Activated naive CD4-positive, alpha-beta T cell treated with anti-CD3 and anti-CD28 coated beads, Interleukin-2, amount 10 ng/mL, durations not matched to agents 7 days and 5 days (primary cell): Measurements from ENCODE around the gene LRRC8B.
A peak's percentile ranks its signal among the peaks of the same experiment; 100 is the strongest.

Source experiments
- CTCF ChIA-PET: fragments of 350-600 bp; sonication (Branson Sonifier 250); formaldehyde crosslinking; loops from one replicate; lab custom pipeline; 2021; ENCODE audit warnings: antibody characterized with exemption; lab: Charles Lee
- DNase-seq: peaks from one replicate; pipeline ENCODE4 v3.0.0-alpha.2; 2020
- H3K27ac Mint-ChIP-seq: one replicate; pipeline ENCODE4 v1.8.0; 2021; ENCODE audit warnings: mild to moderate bottlenecking, moderate library complexity, mixed read lengths
- H3K27me3 Mint-ChIP-seq: one replicate; pipeline ENCODE4 v1.8.0; 2021; ENCODE audit warnings: mild to moderate bottlenecking, mixed read lengths
- H3K36me3 Mint-ChIP-seq: one replicate; pipeline ENCODE4 v1.8.0; 2021; ENCODE audit warnings: mixed read lengths
- H3K4me1 Mint-ChIP-seq: one replicate; pipeline ENCODE4 v1.8.0; 2021; ENCODE audit warnings: mixed read lengths
- H3K4me3 Mint-ChIP-seq: one replicate; pipeline ENCODE4 v1.8.0; 2021; ENCODE audit warnings: mild to moderate bottlenecking, moderate library complexity, mixed read lengths
- H3K9me3 Mint-ChIP-seq: one replicate; pipeline ENCODE4 v1.8.0; 2021; ENCODE audit warnings: mixed read lengths

Gene LRRC8B

DNA sequence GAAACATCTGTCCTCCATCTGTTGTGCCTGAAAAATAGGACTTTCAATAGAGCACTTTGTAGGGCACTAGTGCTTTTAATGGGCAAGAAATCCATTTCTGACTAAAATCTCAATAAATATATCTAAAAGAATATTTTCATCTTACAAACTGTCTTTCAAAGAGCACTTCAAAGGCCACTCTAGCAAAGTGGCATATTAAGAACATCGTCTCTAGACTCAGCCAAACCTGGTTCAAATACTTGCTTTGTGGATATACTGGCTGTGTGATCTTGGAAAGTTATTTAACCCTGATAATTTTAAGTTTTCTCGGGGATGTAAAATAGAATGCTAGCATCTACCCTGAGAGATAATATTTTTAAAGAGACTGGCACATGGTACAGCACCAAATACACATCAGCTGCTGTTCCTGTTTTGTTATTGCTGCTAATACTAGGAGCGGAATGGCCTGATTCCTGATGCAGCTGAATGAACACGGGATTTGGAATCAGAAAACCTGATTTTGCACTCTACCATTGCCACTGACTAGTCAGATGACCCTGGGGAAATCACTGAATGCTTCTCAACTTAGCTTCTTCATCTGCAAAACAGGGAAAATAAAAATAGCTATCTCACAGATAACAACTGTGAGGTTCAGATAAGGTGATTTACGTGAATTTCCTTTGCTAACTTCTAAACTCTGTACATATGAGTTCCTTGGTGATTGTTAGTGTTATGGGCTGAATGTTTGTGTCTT is 83.1 kb downstream of the LRRC8B start:
- Mint-ChIP-seq H3K4me3 (peak overlapping the region; percentile 79), H3K9me3 (no peaks in the 10 kb centered on the region), H3K36me3 (peaks cover 25% of the 10 kb centered on the region), H3K27me3 (peaks cover 9% of the 10 kb centered on the region), H3K27ac (peak overlapping the region; percentile 100), H3K4me1 (peaks cover 97% of the 10 kb centered on the region)
- DNase-seq: no peak
- CTCF ChIA-PET: interaction anchor here (1.1 to 5.5 kb wide), 6 partner anchors 9 to 155 kb away, joined by 3 to 53 read pairs (median 4); partner anchors contain the start of gene LRRC8C

DNA sequence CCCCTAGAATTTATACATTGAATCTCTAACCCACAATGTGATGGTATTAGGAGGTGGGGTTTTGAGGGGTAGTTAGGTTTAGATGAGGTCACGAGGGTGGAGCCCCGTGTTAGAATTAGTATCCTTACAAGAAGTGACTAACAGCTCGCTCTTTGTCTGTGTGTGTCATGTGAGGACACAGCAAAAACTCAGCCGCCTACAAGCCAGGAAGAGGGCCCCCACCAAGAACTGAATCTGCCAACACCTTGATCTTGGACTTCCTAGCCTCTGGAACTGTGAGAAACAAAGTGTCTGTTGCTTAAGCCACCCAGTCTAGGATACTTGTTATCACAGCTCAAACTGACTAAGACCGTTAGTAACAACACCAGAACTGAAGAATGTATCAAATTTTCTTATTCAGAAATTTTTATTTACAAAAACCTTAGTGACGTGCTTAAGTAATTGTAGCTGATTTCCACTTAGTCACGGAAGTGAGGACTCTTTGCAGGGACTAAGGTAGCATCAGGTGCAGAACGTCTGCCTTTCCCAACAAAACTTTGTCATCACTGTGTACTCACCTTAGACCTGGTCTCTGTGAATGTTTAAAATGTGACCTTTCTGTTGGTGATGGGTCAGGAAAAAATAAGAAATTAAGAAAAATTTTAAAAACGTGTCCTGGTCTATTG is 83.8 kb downstream of the LRRC8B start:
- CTCF ChIA-PET: interaction anchor here (0.9 to 5.5 kb wide), 7 partner anchors 8 to 154 kb away, joined by 3 to 53 read pairs (median 4); partner anchors contain the start of gene LRRC8C
- Mint-ChIP-seq H3K4me1 (peaks cover 96% of the 10 kb centered on the region), H3K27me3 (peaks cover 9% of the 10 kb centered on the region), H3K4me3 (peak overlapping the region; percentile 79), H3K9me3 (no peaks in the 10 kb centered on the region), H3K27ac (peak overlapping the region; percentile 100), H3K36me3 (peaks cover 25% of the 10 kb centered on the region)
- DNase-seq: peak; percentile 79

DNA sequence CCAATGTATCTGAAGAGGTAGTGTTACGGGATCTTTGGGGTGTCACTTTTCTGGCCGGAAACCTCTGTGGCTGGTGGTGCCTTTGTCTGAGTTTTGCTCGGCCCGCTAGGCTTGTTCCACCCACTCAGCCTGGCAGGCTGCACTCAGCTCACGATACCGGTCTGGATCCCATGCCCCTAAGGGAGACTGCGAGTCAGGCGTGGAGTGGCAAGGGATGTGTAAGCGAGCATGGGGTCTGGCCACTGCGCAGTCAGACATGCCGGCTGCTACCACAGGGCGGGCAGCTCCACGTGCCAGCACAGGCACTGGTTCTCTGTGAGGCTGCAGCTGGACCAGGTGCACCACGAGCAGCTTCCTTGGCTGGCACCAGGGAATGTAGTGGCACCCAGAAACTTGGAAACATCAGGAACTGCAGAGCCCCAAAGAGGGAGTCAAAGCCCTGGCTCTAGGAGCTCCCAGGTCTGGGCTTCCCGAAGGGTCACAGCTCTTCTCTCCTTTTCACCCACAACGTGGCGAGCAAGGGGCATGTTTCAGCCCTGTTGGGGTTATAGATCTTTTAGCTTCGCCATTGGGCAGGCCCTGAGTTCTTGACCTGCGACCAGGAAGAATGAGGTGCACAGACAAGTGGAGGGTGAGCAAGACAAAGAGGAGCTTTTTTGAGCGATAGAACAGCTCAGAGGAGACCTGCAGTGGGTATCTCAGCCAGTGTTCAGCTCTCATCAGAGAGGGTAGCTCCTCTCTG is 84.5 kb downstream of the LRRC8B start:
- peak; percentile 77 for DNase-seq
- CTCF ChIA-PET: interaction anchor here (0.8 to 5.5 kb wide), 7 partner anchors 9 to 154 kb away, joined by 3 to 53 read pairs (median 4); partner anchors contain the start of gene LRRC8C
- H3K9me3 Mint-ChIP-seq: no peaks in the 10 kb centered on the region
- peak overlapping the region; percentile 100 for H3K27ac Mint-ChIP-seq
- peak overlapping the region; percentile 79 for H3K4me3 Mint-ChIP-seq
- H3K27me3 Mint-ChIP-seq: peaks cover 9% of the 10 kb centered on the region
- peaks cover 27% of the 10 kb centered on the region for H3K36me3 Mint-ChIP-seq
- H3K4me1 Mint-ChIP-seq: peaks cover 94% of the 10 kb centered on the region

DNA sequence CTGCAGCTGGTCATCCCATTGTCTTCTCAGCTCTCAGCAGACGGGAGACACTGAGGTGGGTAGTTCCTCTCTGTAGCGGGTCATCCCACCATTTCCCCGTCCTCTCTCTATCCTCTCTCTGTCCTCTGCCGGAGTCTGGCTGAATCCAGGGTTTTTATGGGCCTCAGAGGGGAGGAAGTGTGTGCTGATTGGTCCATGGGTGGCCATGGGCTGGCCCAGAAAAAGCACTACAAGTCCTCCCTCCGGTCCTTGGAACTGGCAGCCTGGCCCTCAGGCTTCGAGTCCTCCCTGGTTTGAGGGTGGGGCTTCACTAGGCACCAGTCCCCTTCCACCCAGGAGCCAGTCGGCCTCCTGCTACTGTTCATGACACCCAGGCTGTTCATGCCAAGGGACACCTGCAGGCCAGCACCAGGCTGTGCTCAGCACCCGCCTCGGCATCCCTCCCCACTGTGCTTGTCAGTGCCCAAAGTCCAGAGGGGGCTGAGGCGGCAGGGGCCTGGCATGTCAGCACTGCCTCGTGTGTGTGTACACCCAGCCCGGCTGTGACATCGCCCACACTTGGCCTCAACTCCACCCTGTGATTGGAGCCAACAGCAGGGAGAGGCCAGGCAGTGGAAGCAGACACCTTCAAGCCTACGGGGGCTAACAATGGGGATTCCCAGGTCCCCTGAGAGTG is 85.3 kb downstream of the LRRC8B start:
- Mint-ChIP-seq H3K4me1 (peaks cover 94% of the 10 kb centered on the region), H3K27ac (peak overlapping the region; percentile 100), H3K4me3 (peak overlapping the region; percentile 79)

DNA sequence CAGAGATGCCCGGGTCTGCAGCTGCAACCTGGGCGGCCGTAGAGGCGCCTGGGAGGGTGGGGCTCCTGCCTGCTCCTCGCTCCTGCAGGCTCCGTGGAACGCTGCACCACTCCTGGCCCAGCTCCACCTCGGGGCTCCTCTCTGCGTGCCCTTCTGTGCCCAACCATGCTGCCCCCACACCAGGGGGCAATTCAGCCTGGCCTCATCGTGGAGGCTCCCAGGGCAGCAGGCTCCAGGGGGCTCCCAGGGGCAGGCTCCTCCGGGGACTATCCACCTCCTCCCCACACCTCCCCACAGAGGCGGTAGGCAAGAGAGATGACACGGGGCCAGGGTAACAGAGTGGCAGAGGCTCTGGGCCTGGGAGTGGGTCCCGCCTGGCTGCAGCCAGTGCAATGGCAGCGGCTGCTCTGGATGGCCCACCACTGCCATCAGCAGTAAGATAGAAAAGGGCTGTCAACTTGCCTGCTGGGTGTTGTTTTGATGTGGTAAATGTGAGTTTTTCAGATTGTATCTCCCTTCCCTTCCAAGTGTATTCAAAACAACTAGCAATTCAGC is 85.9 kb downstream of the LRRC8B start:
- Mint-ChIP-seq H3K4me3 (peak overlapping the region; percentile 79), H3K4me1 (peaks cover 87% of the 10 kb centered on the region), H3K27ac (peak overlapping the region; percentile 100), H3K36me3 (peaks cover 28% of the 10 kb centered on the region), H3K9me3 (no peaks in the 10 kb centered on the region), H3K27me3 (peaks cover 9% of the 10 kb centered on the region)
- DNase-seq: peak; percentile 80
- CTCF ChIA-PET: interaction anchor here (0.7 to 5.5 kb wide), 9 partner anchors 11 to 152 kb away, joined by 3 to 53 read pairs (median 4); partner anchors contain the start of gene LRRC8C

More for the DNA sequence above, 85.3 kb downstream of the LRRC8B start:
- CTCF ChIA-PET: interaction anchor here (0.8 to 5.5 kb wide), 8 partner anchors 9 to 153 kb away, joined by 3 to 53 read pairs (median 4); partner anchors contain the start of gene LRRC8C
- Mint-ChIP-seq H3K27me3 (peaks cover 9% of the 10 kb centered on the region), H3K36me3 (peaks cover 30% of the 10 kb centered on the region), H3K9me3 (no peaks in the 10 kb centered on the region)
- DNase-seq: peak; percentile 76

DNA sequence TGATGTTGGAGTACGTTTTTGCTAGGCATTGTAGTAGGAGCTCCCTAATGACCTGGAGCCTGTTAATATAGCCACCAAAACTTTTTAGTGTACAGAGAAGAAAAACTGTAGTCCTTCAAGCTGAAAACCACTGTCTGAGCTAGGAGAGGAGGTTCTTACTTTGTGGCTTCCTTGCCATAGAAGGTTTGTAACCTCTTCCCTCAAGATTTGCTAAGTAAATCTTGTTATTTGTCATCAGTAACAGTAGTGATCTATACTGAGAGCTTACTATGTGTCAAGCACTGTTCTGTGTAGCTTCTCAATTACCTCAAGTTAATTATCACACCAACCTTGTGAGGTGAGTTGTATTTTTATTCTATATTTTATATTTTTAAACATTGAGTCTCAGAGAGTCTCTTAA is 87.1 kb downstream of the LRRC8B start:
- Mint-ChIP-seq H3K27ac (peak overlapping the region; percentile 100), H3K4me3 (peak overlapping the region; percentile 79), H3K27me3 (peaks cover 9% of the 10 kb centered on the region), H3K36me3 (peaks cover 35% of the 10 kb centered on the region), H3K4me1 (peaks cover 79% of the 10 kb centered on the region), H3K9me3 (peaks cover under 1% of the 10 kb centered on the region)
- no peak for DNase-seq
- CTCF ChIA-PET: interaction anchor here (0.6 to 5.5 kb wide), 10 partner anchors 8 to 151 kb away, joined by 3 to 53 read pairs (median 4); partner anchors contain the start of gene LRRC8C

DNA sequence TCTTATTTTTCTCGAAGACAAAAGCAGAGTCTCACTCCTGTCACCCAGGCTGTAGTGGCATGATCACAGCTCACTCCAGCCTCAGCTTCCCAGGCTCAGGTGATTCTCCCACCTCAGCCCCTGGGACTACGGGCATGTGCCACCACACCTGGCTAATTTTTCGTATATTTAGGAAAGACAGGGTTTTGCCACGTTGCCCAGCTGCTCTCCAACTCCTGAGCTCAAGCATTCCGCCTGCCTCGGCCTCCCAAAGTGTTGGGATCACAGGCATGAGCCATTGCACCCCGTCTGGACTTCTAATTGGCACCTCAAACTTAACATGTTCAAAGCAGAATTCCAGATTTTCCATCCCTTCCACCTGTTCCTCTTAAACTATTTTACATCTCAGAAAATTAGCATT is 89.3 kb downstream of the LRRC8B start:
- Mint-ChIP-seq H3K4me1 (peaks cover 62% of the 10 kb centered on the region), H3K27ac (peak overlapping the region; percentile 63)
- CTCF ChIA-PET: interaction anchor here (1.2 to 2.9 kb wide), 3 partner anchors 10 to 13 kb away, joined by 3 to 13 read pairs (median 4); no protein-coding TSS in a partner anchor

DNA sequence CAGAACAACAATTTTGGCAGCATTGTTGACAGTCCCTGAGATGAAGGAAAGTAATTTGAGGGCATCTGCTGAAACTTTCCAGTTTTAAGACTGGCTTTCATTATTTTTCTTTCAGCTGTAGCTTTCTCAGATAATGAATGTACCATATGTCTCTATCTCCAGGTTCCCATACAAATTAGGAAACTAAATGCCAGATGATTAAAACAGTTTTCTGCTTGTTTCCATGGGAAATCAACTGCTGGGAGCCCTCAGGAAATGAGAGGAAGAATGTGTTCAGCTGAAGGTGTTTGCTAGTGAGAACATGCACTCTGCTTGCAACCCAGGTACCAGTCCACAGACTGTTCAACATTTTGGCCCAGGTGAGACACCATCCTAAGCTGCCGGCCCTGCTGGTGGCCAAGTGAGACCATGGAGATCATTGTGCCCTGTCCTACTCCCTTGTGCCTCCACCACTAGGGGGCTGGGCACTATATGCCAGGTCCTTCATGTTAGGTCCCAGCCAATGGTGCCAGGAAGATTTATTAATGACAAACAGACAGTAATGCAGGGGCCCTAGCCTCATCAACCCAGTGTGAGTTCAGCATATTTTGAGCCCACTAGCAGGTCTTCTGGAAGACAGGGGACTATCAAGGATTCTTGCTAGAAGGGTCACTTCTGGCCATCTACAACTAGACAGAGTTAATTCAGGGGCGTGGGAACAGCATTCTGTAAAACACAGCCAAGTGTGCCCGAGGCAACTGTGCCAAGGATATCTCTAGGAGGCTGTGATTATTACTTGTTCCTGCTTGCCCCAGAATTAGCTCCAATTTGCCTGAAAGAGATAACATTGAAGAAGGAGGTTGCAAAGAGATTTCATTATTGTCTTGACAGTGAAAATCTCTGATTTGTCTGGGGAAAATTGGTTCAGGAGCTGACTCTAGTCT is 91.3 kb downstream of the LRRC8B start:
- H3K27me3 Mint-ChIP-seq: no peaks in the 10 kb centered on the region
- no peak overlapping the region for H3K27ac Mint-ChIP-seq
- H3K4me1 Mint-ChIP-seq: peaks cover 58% of the 10 kb centered on the region
- H3K4me3 Mint-ChIP-seq: no peak overlapping the region
- peaks cover 21% of the 10 kb centered on the region for H3K9me3 Mint-ChIP-seq
- CTCF ChIA-PET: interaction anchor here (0.9 to 2.9 kb wide), 5 partner anchors 8 to 147 kb away, joined by 3 to 13 read pairs (median 7); no protein-coding TSS in a partner anchor
- DNase-seq: peak; percentile 30
- H3K36me3 Mint-ChIP-seq: peaks cover 63% of the 10 kb centered on the region

More for the DNA sequence above, 89.3 kb downstream of the LRRC8B start:
- H3K4me3 Mint-ChIP-seq: no peak overlapping the region
- no peak for DNase-seq
- peaks cover 56% of the 10 kb centered on the region for H3K36me3 Mint-ChIP-seq
- peaks cover 8% of the 10 kb centered on the region for H3K27me3 Mint-ChIP-seq
- H3K9me3 Mint-ChIP-seq: peaks cover 19% of the 10 kb centered on the region

DNA sequence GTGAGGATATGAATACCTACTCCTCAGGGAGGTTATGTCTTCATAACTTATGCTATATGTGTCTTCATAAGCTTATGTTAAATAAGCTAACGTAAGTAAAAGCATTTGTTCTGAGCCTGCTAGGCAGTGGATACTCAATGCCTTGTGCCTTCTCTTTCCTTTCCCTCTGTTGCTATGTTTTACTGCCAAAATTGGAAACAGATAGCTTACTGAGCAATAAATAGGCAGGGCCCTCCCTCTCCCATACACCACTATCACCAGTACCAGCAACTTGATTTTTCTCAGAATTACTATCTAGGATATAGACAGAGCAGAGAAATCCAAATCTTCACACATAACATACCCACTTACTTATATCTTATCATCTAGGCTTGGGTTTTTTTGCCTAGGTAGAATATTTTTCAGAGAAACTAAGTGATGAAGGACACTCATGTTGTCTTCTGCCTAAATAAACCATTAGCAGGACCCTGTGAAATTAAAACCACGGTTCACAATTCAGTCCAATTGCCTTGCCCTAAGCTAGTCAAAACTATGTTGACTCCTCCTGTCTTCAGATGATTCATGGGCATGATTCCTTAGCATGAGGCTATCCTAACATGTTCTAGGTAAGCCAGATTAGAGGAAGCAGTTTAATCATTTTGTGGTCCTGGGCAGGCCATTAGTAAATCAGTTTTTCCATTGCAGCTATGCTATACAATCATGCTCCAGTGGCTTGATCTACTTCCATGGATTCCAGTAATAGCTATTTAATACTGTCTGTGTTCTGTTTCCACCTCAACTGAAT is 92.4 kb downstream of the LRRC8B start:
- no peak overlapping the region for H3K27ac Mint-ChIP-seq
- peaks cover 71% of the 10 kb centered on the region for H3K36me3 Mint-ChIP-seq
- CTCF ChIA-PET: interaction anchor here (0.8 to 2.2 kb wide), 4 partner anchors 10 to 133 kb away, joined by 3 to 10 read pairs (median 6); no protein-coding TSS in a partner anchor
- H3K9me3 Mint-ChIP-seq: peaks cover 21% of the 10 kb centered on the region
- no peaks in the 10 kb centered on the region for H3K27me3 Mint-ChIP-seq
- H3K4me1 Mint-ChIP-seq: peaks cover 57% of the 10 kb centered on the region
- no peak for DNase-seq
- H3K4me3 Mint-ChIP-seq: no peak overlapping the region

DNA sequence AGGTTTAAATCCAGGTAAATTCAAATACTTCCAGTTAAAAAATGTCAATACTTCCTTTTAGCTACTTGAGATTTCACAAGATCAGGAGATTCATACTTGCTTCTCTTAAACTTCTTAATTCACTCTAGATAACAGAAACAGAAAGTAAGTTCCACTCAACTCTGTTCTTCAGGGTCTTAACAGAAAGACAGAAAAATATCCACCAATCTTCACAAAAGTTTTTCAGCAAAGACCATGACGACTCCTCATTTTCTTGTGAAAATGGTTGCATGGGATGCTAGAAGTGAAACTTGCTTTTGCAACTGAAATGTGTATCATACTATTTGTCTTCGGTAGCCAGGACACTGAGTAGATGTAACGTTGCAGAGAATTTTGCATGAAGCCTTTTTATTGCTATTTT is 96.0 kb downstream of the LRRC8B start:
- CTCF ChIA-PET: interaction anchor here (0.6 to 1.3 kb wide), 3 partner anchors 11 to 138 kb away, joined by 3 to 5 read pairs (median 4); no protein-coding TSS in a partner anchor
- H3K9me3 Mint-ChIP-seq: peaks cover 21% of the 10 kb centered on the region
- peak overlapping the region; percentile 31 for H3K4me3 Mint-ChIP-seq
- H3K4me1 Mint-ChIP-seq: peaks cover 43% of the 10 kb centered on the region
- peak overlapping the region; percentile 60 for H3K27ac Mint-ChIP-seq
- H3K36me3 Mint-ChIP-seq: peaks cover 71% of the 10 kb centered on the region
- no peaks in the 10 kb centered on the region for H3K27me3 Mint-ChIP-seq
- DNase-seq: no peak

DNA sequence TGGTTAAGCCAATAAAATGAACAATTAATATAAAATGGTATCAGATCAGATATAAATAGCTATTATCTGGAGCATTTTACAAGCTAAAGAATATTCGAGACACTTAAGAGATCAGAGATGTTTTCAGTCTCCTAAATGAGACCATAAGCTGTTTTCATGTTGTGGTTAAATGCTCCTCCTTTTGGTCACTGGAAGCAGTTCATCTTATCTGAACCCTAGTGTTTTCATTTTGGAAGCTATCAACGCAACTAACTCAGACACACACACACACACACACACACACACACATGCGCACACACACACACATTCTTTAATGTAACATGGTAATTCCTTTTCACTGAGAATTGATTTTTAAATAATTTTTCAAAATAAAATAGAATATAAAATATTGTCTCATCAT is 98.3 kb downstream of the LRRC8B start:
- CTCF ChIA-PET: interaction anchor here (0.7 to 4.9 kb wide), 14 partner anchors 8 to 140 kb away, joined by 3 to 25 read pairs (median 4); partner anchors contain the start of gene LRRC8C
- H3K9me3 Mint-ChIP-seq: peaks cover 9% of the 10 kb centered on the region
- H3K27me3 Mint-ChIP-seq: no peaks in the 10 kb centered on the region
- H3K4me3 Mint-ChIP-seq: no peak overlapping the region
- peaks cover 59% of the 10 kb centered on the region for H3K36me3 Mint-ChIP-seq
- no peak overlapping the region for H3K27ac Mint-ChIP-seq
- peaks cover 54% of the 10 kb centered on the region for H3K4me1 Mint-ChIP-seq
- no peak for DNase-seq
